K562 (cell line): ENCODE measurements around the gene NAA80. TPM values are rescaled to one million over a fixed set of nuclear protein-coding genes. Genes with fewer than 3 reads are reported as not detected.

ENCODE experiments used
- ARHGAP35 ChIP-seq: fragments of 450-650 bp; IDR thresholded peaks from 2 replicates; pipeline ENCODE4 v1.6.1; 2018; ENCODE audit not compliant: partially characterized antibody
- CEBPG ChIP-seq, 3 experiments: fragments of 200-800 bp in 1 of 3; sonication (Bioruptor generic) in 1 of 3; sonication (generic) in 1 of 3; formaldehyde crosslinking in 1 of 3; IDR thresholded peaks in 2 of 3; conservative IDR thresholded peaks in 1 of 3; 2 replicates each; pipeline versions ENCODE4 v1.6.1 to v1.8.0; 2016 to 2022; ENCODE audit warnings: missing compliant biosample characterization in 2 of 3, missing genetic modification characterization in 2 of 3, mild to moderate bottlenecking in 1 of 3, missing genetic modification reagents in 1 of 3
- DMBX1 ChIP-seq: fragments of 250-450 bp; sonication (Bioruptor Pico); IDR thresholded peaks from 2 replicates; pipeline ENCODE4 v1.8.0; 2022; ENCODE audit warnings: inconsistent platforms, mild to moderate bottlenecking, moderate library complexity, borderline replicate concordance
- EP300 ChIP-seq: IDR thresholded peaks from 2 replicates; pipeline ENCODE4 v1.6.1; 2012; ENCODE audit warnings: low read length, improper control_type of control experiment
- EZH2 ChIP-seq: IDR thresholded peaks from 2 replicates; pipeline ENCODE4 v1.6.1; 2012; ENCODE audit warnings: low read depth, mild to moderate bottlenecking, inconsistent platforms, low read length, borderline replicate concordance
- FOSL1 ChIP-seq: fragments of 200-800 bp; sonication (Bioruptor generic); conservative IDR thresholded peaks from 2 replicates; pipeline ENCODE4 v1.6.1; 2016; ENCODE audit warnings: missing genetic modification characterization, missing compliant biosample characterization
- HES1 ChIP-seq: fragments of 450-650 bp; IDR thresholded peaks from 2 replicates; pipeline ENCODE4 v1.6.1; 2016; ENCODE audit warnings: low read depth, mild to moderate bottlenecking, moderate library complexity
- HNRNPLL ChIP-seq: fragments of 200-400 bp; formaldehyde crosslinking; IDR thresholded peaks from 2 replicates; pipeline ENCODE4 v1.6.1; 2017; ENCODE audit warnings: low read length, low read depth, mild to moderate bottlenecking; ENCODE audit not compliant: poor library complexity, severe bottlenecking
- HSF4 ChIP-seq: fragments of 250-450 bp; sonication (Bioruptor Pico); IDR thresholded peaks from 2 replicates; pipeline ENCODE4 v2.1.2; 2022; ENCODE audit warnings: mild to moderate bottlenecking, moderate library complexity, borderline replicate concordance
- MYBL2 ChIP-seq, 2 experiments: fragments of 450-650 bp in 1 of 2; sonication (generic) in 1 of 2; formaldehyde crosslinking in 1 of 2; IDR thresholded peaks; 2 replicates each; pipeline versions ENCODE4 v1.6.1 to v1.8.1; 2017 to 2022; ENCODE audit warnings: borderline replicate concordance in 1 of 2, inconsistent platforms in 1 of 2, low read depth in 1 of 2, mild to moderate bottlenecking in 1 of 2, missing genetic modification reagents in 1 of 2, moderate library complexity in 1 of 2
- NCOA6 ChIP-seq: fragments of 450-650 bp; IDR thresholded peaks from 2 replicates; pipeline ENCODE4 v1.6.1; 2017; ENCODE audit warnings: mild to moderate bottlenecking
- NCOR1 ChIP-seq: fragments of 450-650 bp; IDR thresholded peaks from 2 replicates; pipeline ENCODE4 v1.6.1; 2016; ENCODE audit warnings: mild to moderate bottlenecking, moderate library complexity
- NFYB ChIP-seq: IDR thresholded peaks from 2 replicates; pipeline ENCODE4 v1.6.1; 2011; ENCODE audit warnings: mild to moderate bottlenecking, moderate library complexity; ENCODE audit not compliant: insufficient read length; ENCODE audit errors: extremely low read depth
- PBX2 ChIP-seq, 2 experiments: IDR thresholded peaks in 1 of 2; conservative IDR thresholded peaks in 1 of 2; 2 replicates each; pipeline ENCODE4 v1.6.1; 2016; ENCODE audit warnings: low read depth in 2 of 2, mild to moderate bottlenecking in 1 of 2, missing compliant biosample characterization in 1 of 2, missing genetic modification characterization in 1 of 2, moderate library complexity in 1 of 2
- PPARD ChIP-seq: fragments of 250-450 bp; sonication (Bioruptor Pico); IDR thresholded peaks from 2 replicates; pipeline ENCODE4 v1.8.0; 2022; ENCODE audit warnings: inconsistent platforms, mild to moderate bottlenecking, moderate library complexity
- TGIF2 ChIP-seq: sonication (generic); formaldehyde crosslinking; IDR thresholded peaks from 2 replicates; pipeline ENCODE4 v1.8.1; 2022; ENCODE audit warnings: mild to moderate bottlenecking, missing genetic modification reagents, moderate library complexity
- ZNF592 ChIP-seq: fragments of 450-650 bp; IDR thresholded peaks from 2 replicates; pipeline ENCODE4 v1.6.1; 2017; ENCODE audit warnings: antibody characterized with exemption, mild to moderate bottlenecking
- polyA plus RNA-seq, 8 experiments: library from polyadenylated mRNA; depleted of rRNA in 4 of 8; stranded (reverse) in 5 of 8; unstranded in 3 of 8; fragments of >200 nt; fragmentation: Nextera tagmentation in 2 of 8; fragmentation: Illumina TruSeq in 1 of 8; extraction: Ambion mirVana in 2 of 8; extraction: Trizol in 1 of 8; gene quantifications; 2 replicates each; pipeline versions ENCODE4 v1.2.1 to v1.2.3, GENCODE V29; 2011 to 2014; ENCODE audit warnings: inconsistent platforms in 1 of 8, missing spikeins in 1 of 8
- total RNA-seq, 7 experiments: library from RNA; depleted of rRNA in 6 of 7; stranded (reverse); fragments of >200 nt in 6 of 7; fragmentation: Illumina TruSeq in 2 of 7; extraction: Trizol in 2 of 7; gene quantifications; 2 replicates each; pipeline versions ENCODE4 v1.2.1 to v1.2.3, GENCODE V29; 2011 to 2021; ENCODE audit warnings: low replicate concordance in 1 of 7

Gene NAA80
- total and polyA plus RNA-seq, 9 of the 15 experiments (the other 6 are each of a cell fraction or from before 2014, with no cell fraction given) = 0.82 to 24.0 (median 8.6) TPM

- TF ChIP-seq CEBPG (CRISPR knock-in tag; IDR thresholded peaks at IDR 0.05) = no peak
- no peak for TF ChIP-seq CEBPG (tag; conservative IDR thresholded peaks at IDR 0.05 in 1 of 2, IDR thresholded peaks at IDR 0.05 in 1 of 2)
- peak; percentile 55 for TF ChIP-seq HNRNPLL
- peak; percentile 17; the same call in 1 of the 2 replicates for TF ChIP-seq EP300
- TF ChIP-seq PPARD (CRISPR knock-in tag) = no peak
- TF ChIP-seq ARHGAP35 = no peak
- TF ChIP-seq TGIF2 = no peak
- TF ChIP-seq NFYB = no peak
- no peak for TF ChIP-seq EZH2
- no peak for TF ChIP-seq NCOA6
- no peak for TF ChIP-seq HSF4
- TF ChIP-seq MYBL2 (IDR thresholded peaks at IDR 0.05; ENCODE audit: low read depth) = peak; percentile 85
- no peak for TF ChIP-seq MYBL2 (CRISPR knock-in tag; IDR thresholded peaks at IDR 0.05; ENCODE audit: borderline replicate concordance)
- TF ChIP-seq DMBX1 (CRISPR knock-in tag) = no peak
- TF ChIP-seq ZNF592 = no peak
- TF ChIP-seq HES1 = peak; percentile 24; the same call in 1 of the 2 replicates
- no peak for TF ChIP-seq FOSL1
- TF ChIP-seq PBX2 (CRISPR knock-in tag; IDR thresholded peaks at IDR 0.05; ENCODE audit: low read depth) = no peak
- no peak for TF ChIP-seq PBX2 (tag; conservative IDR thresholded peaks at IDR 0.05; ENCODE audit: low read depth)
- TF ChIP-seq NCOR1 = no peak
These were observed 38.1 kb upstream of the NAA80 start (continued) for GRCh38 chr3:50337175-50337861.
